Adrenal gland (tissue), 12 donors: ENCODE results near the gene ITGAV. TPM values are rescaled to one million over a fixed set of nuclear protein-coding genes. Genes with fewer than 3 reads are reported as not detected.

Experiments
- DNase-seq, 7 donors: peaks; one replicate each; pipeline ENCODE4 v3.0.0-alpha.2; 2019 to 2020
- H3K27ac ChIP-seq, 5 donors: fragments of 200-600 bp; sonication (generic) in 4 of 5; 1 replicate in 3 of 5; 2 replicates in 2 of 5; pipeline versions ENCODE4 v1.5.1 to v1.8.0; 2016 to 2020; ENCODE audit warnings: mild to moderate bottlenecking in 1 of 5
- H3K27me3 ChIP-seq: fragments of 200-600 bp; 2 replicates; pipeline ENCODE4 v1.8.0; 2021
- H3K36me3 ChIP-seq, 2 donors: fragments of 200-600 bp; replicated peaks in 1 of 2; 1 replicate in 1 of 2; 2 replicates in 1 of 2; pipeline versions ENCODE4 v1.5.1 to v1.8.0; 2018 to 2022
- H3K4me1 ChIP-seq, 2 donors: fragments of 200-600 bp; replicated peaks in 1 of 2; 1 replicate in 1 of 2; 2 replicates in 1 of 2; pipeline versions ENCODE4 v1.5.1 to v1.8.0; 2018 to 2021
- H3K4me3 ChIP-seq, 4 donors: fragments of 200-600 bp; sonication (generic) in 3 of 4; one replicate each; pipeline ENCODE4 v1.5.1; 2016 to 2018
- H3K9me3 ChIP-seq, 3 donors: fragments of 200-600 bp; sonication (generic) in 1 of 3; replicated peaks in 1 of 3; 1 replicate in 2 of 3; 2 replicates in 1 of 3; pipeline versions ENCODE4 v1.5.1 to v1.8.0; 2016 to 2021
- POLR2A ChIP-seq, 2 donors: fragments of 450-650 bp; IDR thresholded peaks; one replicate each; pipeline ENCODE4 v1.6.1; 2017; ENCODE audit warnings: antibody characterized with exemption in 2 of 2, mild to moderate bottlenecking in 2 of 2, moderate library complexity in 1 of 2
- WGBS, 4 donors: extraction: QIAGEN DNeasy Blood & Tissue Kit in 2 of 4; methylation state at CpG; one replicate each; pipeline versions ENCODE4 v1.1.5 to v1.1.7; 2013 to 2017; 5-methylcytosine and 5-hydroxymethylcytosine counted together
- intact Hi-C, 2 donors: fragments of 100-400 bp; cut with DNase I; formaldehyde crosslinking; loops; one replicate each; pipeline versions ENCODE4 v1.14.1 to v1.15.0; 2022 to 2023
- polyA plus RNA-seq, 3 donors: library from polyadenylated mRNA; stranded (reverse); fragments of 200-250 nt in 2 of 3; fragments of 350-450 nt in 1 of 3; fragmentation: Illumina TruSeq in 1 of 3; extraction: RNeasy Lipid Tissue Mini Kit (QIAGEN cat#74804) in 1 of 3; gene quantifications; one replicate each; pipeline ENCODE4 v1.2.3, GENCODE V29; 2013 to 2014
- total RNA-seq, 9 donors: library from RNA; depleted of rRNA in 4 of 9; stranded (reverse); fragments of >200 nt in 4 of 9; fragments of 120-200 nt in 1 of 9; fragmentation: NEBNext Ultra II Directional in 1 of 9; extraction: Animal tissue kit (Norgen Biotek cat#: 25700) in 1 of 9; gene quantifications; one replicate each; pipeline versions ENCODE4 v1.1.0 to v1.2.4, GENCODE V29; 2013 to 2023
- TF ChIP-seq, protein P1 (sequence below), 6 experiments: fragments of 450-650 bp in 4 of 6; fragments of 200-600 bp in 2 of 6; sonication (generic) in 1 of 6; IDR thresholded peaks; 1 replicate in 5 of 6; 2 replicates in 1 of 6; pipeline versions ENCODE4 v1.5.1 to v1.8.0; 2016 to 2021; ENCODE audit warnings: antibody characterized with exemption in 6 of 6, mild to moderate bottlenecking in 2 of 6, moderate library complexity in 1 of 6
- donor health status: healthy with polysubstance abuse.
- donor health status: Bipolar disorder and iron deficiency.
- donor health status: DM: yes; HTN: yes; CAD: no.
- donor health status: DM: no; HTN: no; CAD: no.
- donor health status: DM: no; HTN: no; CAD: no.
- donor health status: DM: yes; HTN: yes; CAD: no.

ITGAV gene
- total and polyA plus RNA-seq, 12 donors, result 8.9 to 214 (median 112) TPM

DNA sequence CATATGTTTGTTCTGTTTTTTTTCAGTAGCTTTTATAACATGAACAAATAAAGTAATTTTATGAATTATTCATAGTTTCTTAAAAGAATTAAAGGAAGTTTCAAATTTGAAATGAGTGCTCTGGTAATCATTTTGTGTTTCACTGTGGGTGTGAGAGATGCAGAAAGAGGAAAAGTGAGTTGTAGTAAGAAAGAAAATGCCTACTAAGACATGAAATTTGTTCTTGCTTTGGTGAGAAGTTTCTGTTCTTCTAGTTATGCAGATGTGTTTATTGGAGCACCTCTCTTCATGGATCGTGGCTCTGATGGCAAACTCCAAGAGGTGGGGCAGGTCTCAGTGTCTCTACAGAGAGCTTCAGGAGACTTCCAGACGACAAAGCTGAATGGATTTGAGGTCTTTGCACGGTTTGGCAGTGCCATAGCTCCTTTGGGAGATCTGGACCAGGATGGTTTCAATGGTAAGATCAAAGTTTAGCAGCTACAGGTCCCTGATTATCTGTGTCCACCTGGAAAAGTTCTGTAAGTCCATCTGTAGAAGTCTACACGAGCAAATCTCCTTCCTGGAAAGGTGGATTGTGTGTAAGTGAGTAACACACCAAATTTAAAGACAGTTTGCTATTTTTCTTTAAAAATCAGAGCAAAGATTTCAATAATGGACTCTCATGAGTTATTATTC is 51.4 kb downstream of the ITGAV start:
- 72 to 80% (median 74%) methylated on average over 4 of the region's 4 CpGs for WGBS, 4 donors
- H3K4me3 ChIP-seq, result no peak overlapping the region
- intact Hi-C loops, result loop anchor here (5.0 kb wide), 1 partner anchor 139 kb away; no protein-coding TSS in a partner anchor
- peak overlapping the region in 2 of 5 donors; percentile 2 to 17 for H3K27ac ChIP-seq
- no peak for DNase-seq
- peaks cover 0 to 20% of the 10 kb centered on the region in 2 donors for H3K4me1 ChIP-seq
- TF ChIP-seq POLR2A (IDR thresholded peaks at IDR 0.05), result no peak
- no peaks in the 10 kb centered on the region for H3K9me3 ChIP-seq
- H3K36me3 ChIP-seq, result peaks cover 0 to 33% of the 10 kb centered on the region in 2 donors
- H3K27me3 ChIP-seq, result no peaks in the 10 kb centered on the region

DNA sequence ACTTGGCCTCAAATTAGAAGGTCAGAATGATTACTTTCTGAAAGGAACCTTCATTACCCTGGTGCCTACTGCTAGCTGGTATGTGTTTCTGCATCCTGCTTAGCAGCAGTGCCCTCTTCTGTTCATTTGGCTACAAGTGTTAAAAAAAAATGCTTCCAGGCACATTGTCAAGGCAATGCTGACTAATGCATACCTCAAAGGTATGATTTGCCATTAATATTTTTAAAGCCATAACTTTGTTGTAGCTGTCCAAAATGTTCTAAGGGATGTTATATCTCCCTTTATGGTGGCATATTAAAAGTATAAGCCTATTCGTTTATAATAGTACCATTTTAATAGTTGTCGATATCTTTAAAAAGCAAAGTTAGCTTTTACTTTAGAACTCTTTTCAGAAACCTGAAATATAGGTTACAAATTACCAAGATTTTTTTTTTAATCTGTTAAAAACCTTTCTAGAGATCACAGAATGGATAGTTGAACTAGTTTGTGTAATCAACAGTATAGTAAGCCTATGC is 52.0 kb downstream of the ITGAV start:
- no peak overlapping the region for H3K4me3 ChIP-seq
- DNase-seq, result peak; percentile 55 to 74 (median 59)

DNA sequence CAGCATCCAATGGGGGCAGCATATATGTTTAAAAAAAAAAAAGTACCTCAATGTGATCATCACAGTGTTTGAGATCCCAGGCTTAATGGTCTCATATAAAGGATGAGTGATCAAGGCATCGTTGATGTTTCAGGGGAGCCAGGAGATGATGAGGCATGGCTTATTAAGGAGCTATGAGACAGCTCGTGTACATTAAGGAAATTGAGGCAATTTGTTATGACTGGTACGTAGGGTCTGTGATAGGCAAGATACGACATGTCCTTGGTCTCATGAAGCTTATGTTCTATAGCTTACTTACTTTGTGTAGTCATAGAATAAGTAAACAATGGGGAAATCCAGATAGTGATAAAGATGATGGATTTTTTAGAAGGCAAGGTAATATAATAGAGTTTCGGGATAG is 54.9 kb downstream of the ITGAV start:
- Histone ChIP-seq H3K27ac (no peak overlapping the region), H3K4me1 (peaks cover 0 to 12% of the 10 kb centered on the region in 2 donors), H3K36me3 (peaks cover 0 to 58% of the 10 kb centered on the region in 2 donors), H3K4me3 (no peak overlapping the region), H3K27me3 (no peaks in the 10 kb centered on the region), H3K9me3 (no peaks in the 10 kb centered on the region)
- TF ChIP-seq POLR2A (IDR thresholded peaks at IDR 0.05), result no peak
- TF ChIP-seq, protein P1, sequence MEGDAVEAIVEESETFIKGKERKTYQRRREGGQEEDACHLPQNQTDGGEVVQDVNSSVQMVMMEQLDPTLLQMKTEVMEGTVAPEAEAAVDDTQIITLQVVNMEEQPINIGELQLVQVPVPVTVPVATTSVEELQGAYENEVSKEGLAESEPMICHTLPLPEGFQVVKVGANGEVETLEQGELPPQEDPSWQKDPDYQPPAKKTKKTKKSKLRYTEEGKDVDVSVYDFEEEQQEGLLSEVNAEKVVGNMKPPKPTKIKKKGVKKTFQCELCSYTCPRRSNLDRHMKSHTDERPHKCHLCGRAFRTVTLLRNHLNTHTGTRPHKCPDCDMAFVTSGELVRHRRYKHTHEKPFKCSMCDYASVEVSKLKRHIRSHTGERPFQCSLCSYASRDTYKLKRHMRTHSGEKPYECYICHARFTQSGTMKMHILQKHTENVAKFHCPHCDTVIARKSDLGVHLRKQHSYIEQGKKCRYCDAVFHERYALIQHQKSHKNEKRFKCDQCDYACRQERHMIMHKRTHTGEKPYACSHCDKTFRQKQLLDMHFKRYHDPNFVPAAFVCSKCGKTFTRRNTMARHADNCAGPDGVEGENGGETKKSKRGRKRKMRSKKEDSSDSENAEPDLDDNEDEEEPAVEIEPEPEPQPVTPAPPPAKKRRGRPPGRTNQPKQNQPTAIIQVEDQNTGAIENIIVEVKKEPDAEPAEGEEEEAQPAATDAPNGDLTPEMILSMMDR (IDR thresholded peaks at IDR 0.05), result no peak
- intact Hi-C loops, result loop anchor here (5.0 kb wide), 1 partner anchor 142 kb away; no protein-coding TSS in a partner anchor
- 88 to 96% (median 95%) methylated on average over 5 of the region's 5 CpGs for WGBS, 4 donors
- DNase-seq, result no peak

More for the DNA sequence above, 52.0 kb downstream of the ITGAV start:
- WGBS, 4 donors, result 63 to 76% (median 67%) methylated on average over 2 of the region's 2 CpGs
- no peaks in the 10 kb centered on the region for H3K9me3 ChIP-seq
- H3K27me3 ChIP-seq, result no peaks in the 10 kb centered on the region
- H3K27ac ChIP-seq, result peak overlapping the region in 1 of 5 donors; percentile 2
- peaks cover 0 to 20% of the 10 kb centered on the region in 2 donors for H3K4me1 ChIP-seq
- no peak for TF ChIP-seq POLR2A (IDR thresholded peaks at IDR 0.05)
- TF ChIP-seq, protein P1 (IDR thresholded peaks at IDR 0.05), result peak; percentile 51 to 87 (median 82)
- peaks cover 0 to 33% of the 10 kb centered on the region in 2 donors for H3K36me3 ChIP-seq
- intact Hi-C loops, result loop anchor here (5.0 kb wide), 1 partner anchor 140 kb away; no protein-coding TSS in a partner anchor

DNA sequence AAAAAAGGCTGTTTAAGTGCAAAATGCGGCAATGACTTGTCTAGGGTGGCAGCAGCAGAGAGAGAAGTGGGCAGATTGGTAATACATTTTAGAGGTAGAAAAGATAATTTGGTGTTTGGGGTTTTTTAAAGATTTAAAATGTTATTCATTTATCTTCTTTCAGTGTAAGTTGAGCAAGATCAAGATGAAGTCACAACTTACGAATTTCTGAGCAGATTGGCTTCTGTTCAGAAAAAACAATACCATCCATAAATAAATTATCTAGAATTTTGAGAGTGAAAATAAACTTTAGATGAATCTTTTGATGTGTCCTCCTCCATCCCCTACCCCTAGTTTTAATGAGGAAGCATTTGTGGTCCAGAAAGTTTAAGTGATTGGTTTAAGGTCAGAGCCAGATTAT is 56.1 kb downstream of the ITGAV start:
- TF ChIP-seq, protein P1 (IDR thresholded peaks at IDR 0.05), result no peak
- no peak for TF ChIP-seq POLR2A (IDR thresholded peaks at IDR 0.05)
- Histone ChIP-seq H3K36me3 (peaks cover 0 to 68% of the 10 kb centered on the region in 2 donors), H3K9me3 (no peaks in the 10 kb centered on the region), H3K27me3 (no peaks in the 10 kb centered on the region), H3K4me1 (peaks cover 0 to 7% of the 10 kb centered on the region in 2 donors), H3K4me3 (no peak overlapping the region), H3K27ac (no peak overlapping the region)
- intact Hi-C loops, result no loop called here
- 55 to 68% (median 67%) methylated on average over 2 of the region's 2 CpGs for WGBS, 4 donors
- DNase-seq, result no peak
